ENCODE measurements around the gene ADAMTS17.

Gene ADAMTS17

DNA sequence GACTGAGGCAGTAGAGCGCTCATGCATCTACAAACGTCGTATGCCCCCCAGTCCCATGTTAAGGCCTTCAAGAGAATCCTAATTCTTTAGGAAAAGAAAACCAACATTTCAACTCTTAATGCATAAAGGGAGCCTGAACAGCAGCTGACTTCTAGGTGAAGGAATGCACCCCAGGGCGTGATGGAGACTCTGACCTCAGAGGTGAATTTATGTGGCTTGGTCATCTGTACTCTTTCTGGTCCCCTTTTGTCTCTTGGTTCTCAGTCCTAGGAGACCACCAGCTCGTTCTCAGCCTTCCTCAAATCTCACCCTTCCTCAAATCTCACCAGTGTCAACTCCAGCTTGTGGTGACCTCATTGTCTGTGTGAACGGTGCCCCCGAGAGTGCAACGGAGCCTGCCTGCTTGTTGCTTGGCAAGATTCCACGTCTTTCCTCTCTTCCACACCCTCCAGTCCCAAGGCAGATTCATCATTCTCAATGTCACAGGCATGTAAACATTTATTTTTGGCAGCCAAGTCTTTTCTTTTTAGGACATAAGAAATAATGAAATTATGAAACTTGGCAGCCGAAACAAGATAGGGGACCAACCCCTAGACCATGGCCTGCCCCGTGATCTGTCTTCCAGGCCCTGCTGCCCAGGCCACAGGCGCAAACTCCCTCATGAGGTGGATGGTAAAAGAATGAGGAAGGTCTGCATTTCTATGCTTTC is 166.2 kb downstream of the ADAMTS17 start:
- no peak overlapping the region for H3K27ac ChIP-seq
- peaks cover 16% of the 10 kb centered on the region for H3K9me3 ChIP-seq (ENCODE audit: severe bottlenecking)
- peaks cover 19% of the 10 kb centered on the region for H3K27me3 ChIP-seq (ENCODE audit: insufficient read depth, low read depth, severe bottlenecking)
- H3K4me3 ChIP-seq (ENCODE audit: low read depth, low read length) = no peak overlapping the region
- TF ChIP-seq, protein P1, sequence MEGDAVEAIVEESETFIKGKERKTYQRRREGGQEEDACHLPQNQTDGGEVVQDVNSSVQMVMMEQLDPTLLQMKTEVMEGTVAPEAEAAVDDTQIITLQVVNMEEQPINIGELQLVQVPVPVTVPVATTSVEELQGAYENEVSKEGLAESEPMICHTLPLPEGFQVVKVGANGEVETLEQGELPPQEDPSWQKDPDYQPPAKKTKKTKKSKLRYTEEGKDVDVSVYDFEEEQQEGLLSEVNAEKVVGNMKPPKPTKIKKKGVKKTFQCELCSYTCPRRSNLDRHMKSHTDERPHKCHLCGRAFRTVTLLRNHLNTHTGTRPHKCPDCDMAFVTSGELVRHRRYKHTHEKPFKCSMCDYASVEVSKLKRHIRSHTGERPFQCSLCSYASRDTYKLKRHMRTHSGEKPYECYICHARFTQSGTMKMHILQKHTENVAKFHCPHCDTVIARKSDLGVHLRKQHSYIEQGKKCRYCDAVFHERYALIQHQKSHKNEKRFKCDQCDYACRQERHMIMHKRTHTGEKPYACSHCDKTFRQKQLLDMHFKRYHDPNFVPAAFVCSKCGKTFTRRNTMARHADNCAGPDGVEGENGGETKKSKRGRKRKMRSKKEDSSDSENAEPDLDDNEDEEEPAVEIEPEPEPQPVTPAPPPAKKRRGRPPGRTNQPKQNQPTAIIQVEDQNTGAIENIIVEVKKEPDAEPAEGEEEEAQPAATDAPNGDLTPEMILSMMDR (IDR thresholded peaks at IDR 0.05; ENCODE audit: low read depth, low read length) = no peak
- no peaks in the 10 kb centered on the region for H3K36me3 ChIP-seq
- no peak for DNase-seq

DNA sequence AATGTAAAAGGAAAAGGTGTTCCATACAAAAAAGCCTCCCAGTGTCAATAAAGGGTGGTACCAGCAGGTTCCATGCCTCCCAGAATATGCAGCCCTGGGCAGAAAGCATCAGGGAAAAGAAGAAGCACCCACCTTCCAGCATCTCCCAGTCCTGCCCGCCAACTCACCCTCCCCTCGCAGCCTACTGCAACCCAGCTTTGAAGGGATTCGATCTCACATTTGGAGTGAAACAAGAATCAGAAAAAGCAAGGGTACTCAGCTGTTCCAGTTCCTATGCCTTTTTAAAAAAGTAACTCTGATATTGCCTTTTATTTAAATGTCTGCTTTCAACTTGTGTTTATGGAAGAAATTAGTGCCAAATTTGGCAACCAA is 166.9 kb downstream of the ADAMTS17 start:
- Histone ChIP-seq H3K27ac (no peak overlapping the region), H3K27me3 (ENCODE audit: insufficient read depth, low read depth, severe bottlenecking) (peaks cover 19% of the 10 kb centered on the region), H3K4me3 (ENCODE audit: low read depth, low read length) (no peak overlapping the region), H3K36me3 (no peaks in the 10 kb centered on the region), H3K9me3 (ENCODE audit: severe bottlenecking) (peaks cover 16% of the 10 kb centered on the region)
- TF ChIP-seq, protein P1 (IDR thresholded peaks at IDR 0.05; ENCODE audit: low read depth, low read length) = no peak
- no peak for DNase-seq

GRCh38 chr15:100174159-100174903 is 167.4 kb downstream of the ADAMTS17 start:
- peaks cover 23% of the 10 kb centered on the region for H3K27me3 ChIP-seq (ENCODE audit: insufficient read depth, low read depth, severe bottlenecking)
- no peak overlapping the region for H3K4me3 ChIP-seq (ENCODE audit: low read depth, low read length)
- DNase-seq = no peak
- no peak overlapping the region for H3K27ac ChIP-seq
- TF ChIP-seq, protein P1 (IDR thresholded peaks at IDR 0.05; ENCODE audit: low read depth, low read length) = no peak
- H3K36me3 ChIP-seq = no peaks in the 10 kb centered on the region
- H3K9me3 ChIP-seq (ENCODE audit: severe bottlenecking) = peaks cover 16% of the 10 kb centered on the region

GRCh38 chr15:100172356-100173024 is 169.3 kb downstream of the ADAMTS17 start:
- peaks cover 16% of the 10 kb centered on the region for H3K9me3 ChIP-seq (ENCODE audit: severe bottlenecking)
- H3K36me3 ChIP-seq = no peaks in the 10 kb centered on the region
- H3K27ac ChIP-seq = no peak overlapping the region
- DNase-seq = no peak
- TF ChIP-seq, protein P1 (IDR thresholded peaks at IDR 0.05; ENCODE audit: low read depth, low read length) = no peak
- H3K4me3 ChIP-seq (ENCODE audit: low read depth, low read length) = no peak overlapping the region
- peaks cover 19% of the 10 kb centered on the region for H3K27me3 ChIP-seq (ENCODE audit: insufficient read depth, low read depth, severe bottlenecking)

- H3K27me3 ChIP-seq (ENCODE audit: insufficient read depth, low read depth, severe bottlenecking) = peaks cover 15% of the 10 kb centered on the region
- TF ChIP-seq, protein P1 (IDR thresholded peaks at IDR 0.05; ENCODE audit: low read depth, low read length) = no peak
- no peak for DNase-seq
- H3K36me3 ChIP-seq = no peaks in the 10 kb centered on the region
- H3K27ac ChIP-seq = no peak overlapping the region
- H3K4me3 ChIP-seq (ENCODE audit: low read depth, low read length) = no peak overlapping the region
- H3K9me3 ChIP-seq (ENCODE audit: severe bottlenecking) = peaks cover 16% of the 10 kb centered on the region
Observed at GRCh38 chr15:100171411-100171810, 170.4 kb downstream of the ADAMTS17 start.
